Fibroblast of pulmonary artery (primary cell): Measurements from ENCODE around the gene DHX29.

ENCODE experiments used
- DNase-seq: peaks from one replicate; pipeline ENCODE4 v3.0.0-alpha.2; 2010; ENCODE audit warnings: low read depth
- H3K4me3 ChIP-seq: replicated peaks from 2 replicates; pipeline ENCODE4 v1.5.1; 2011; ENCODE audit warnings: low read depth, mild to moderate bottlenecking, control low read depth, low read length, moderate library complexity
- CTCF ChIP-seq: IDR thresholded peaks from 2 replicates; pipeline ENCODE4 v1.5.1; 2011; ENCODE audit warnings: mild to moderate bottlenecking, control low read depth, low read length, inconsistent platforms; ENCODE audit errors: missing control alignments

The DHX29 gene

DNA sequence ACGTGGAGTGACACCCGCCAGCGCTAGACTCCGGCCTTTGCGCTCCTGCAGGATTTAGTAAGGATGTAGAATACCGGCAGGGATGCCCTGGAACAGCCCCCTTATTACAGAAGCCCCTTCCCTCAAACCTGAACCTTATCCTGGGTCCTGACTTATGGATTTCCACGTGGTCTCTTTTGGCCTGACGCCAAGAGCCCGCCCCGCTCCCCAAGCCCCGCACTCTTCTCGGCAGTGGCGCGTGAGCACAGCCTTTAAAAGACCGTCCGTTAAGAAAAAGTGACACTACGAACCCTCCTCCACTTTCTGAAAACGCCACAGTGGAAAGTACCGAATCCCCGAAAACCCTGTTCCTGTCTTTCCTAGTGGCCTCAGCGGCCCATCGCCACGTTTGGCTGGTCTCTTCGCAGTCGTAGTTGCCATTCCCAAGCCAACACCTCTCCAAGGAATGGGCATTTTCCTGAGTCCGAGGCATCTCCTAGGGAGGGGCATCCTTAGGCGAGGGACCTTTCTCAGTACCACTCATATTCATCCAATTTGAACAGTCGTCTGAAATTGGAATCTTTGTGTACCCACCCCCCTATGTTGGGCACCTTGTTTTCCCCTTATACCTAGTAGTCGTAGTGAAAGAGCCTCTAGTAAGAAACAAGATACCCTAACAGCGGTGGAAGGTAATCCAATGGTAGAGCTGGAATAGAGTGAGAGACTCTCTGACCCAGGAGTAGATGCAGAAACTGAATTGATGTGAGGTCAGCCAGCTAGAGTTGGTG lies 79.6 kb downstream of the DHX29 start:
- no peak for DNase-seq
- TF ChIP-seq CTCF = no peak
- H3K4me3 ChIP-seq = peak overlapping the region; percentile 29

DNA sequence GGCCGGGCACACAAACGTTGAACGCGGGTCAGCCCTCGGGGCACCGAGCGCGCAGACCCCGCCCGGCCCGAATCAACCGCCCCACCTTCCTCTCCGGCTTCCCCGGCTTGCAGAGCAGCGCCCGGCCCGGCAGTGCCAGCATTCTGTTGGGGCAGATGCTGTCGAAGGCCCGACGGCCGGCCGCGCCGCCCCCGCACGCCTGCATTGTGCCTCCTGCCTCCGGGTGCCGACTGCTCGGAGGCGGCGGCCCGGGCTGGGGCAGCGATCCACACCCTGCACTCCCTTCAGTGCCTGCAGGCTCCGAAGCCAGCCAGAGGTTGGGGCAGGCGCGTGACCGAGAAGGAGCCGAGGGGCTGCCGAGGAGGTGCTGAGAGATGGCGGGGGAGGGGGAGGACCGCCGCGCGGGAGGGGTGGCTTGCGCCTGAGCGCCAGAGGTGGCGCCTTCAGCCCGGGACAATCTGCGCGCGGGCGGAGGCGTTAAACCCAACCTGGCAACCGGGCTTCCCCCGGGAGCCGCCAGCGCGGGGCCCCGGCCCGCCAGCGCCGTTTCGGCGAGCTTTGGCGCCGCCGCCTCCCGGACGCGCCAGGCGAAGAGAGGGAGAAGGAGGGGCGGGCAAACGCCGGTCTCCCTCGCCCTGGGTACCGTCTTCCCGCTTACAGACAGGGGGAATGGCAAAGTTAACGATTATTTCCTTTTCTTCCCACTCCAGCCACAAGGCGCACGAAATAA lies 80.4 kb downstream of the DHX29 start, which contains the start of gene MCIDAS:
Gene MCIDAS (minus strand): TSS at position 382 of the 730 bp plus-strand sequence. CDS start 177 bp downstream, at position 205.
- no peak for TF ChIP-seq CTCF
- H3K4me3 ChIP-seq = peak within 1 kb of the TSS; percentile 29
- no peak for DNase-seq

DNA sequence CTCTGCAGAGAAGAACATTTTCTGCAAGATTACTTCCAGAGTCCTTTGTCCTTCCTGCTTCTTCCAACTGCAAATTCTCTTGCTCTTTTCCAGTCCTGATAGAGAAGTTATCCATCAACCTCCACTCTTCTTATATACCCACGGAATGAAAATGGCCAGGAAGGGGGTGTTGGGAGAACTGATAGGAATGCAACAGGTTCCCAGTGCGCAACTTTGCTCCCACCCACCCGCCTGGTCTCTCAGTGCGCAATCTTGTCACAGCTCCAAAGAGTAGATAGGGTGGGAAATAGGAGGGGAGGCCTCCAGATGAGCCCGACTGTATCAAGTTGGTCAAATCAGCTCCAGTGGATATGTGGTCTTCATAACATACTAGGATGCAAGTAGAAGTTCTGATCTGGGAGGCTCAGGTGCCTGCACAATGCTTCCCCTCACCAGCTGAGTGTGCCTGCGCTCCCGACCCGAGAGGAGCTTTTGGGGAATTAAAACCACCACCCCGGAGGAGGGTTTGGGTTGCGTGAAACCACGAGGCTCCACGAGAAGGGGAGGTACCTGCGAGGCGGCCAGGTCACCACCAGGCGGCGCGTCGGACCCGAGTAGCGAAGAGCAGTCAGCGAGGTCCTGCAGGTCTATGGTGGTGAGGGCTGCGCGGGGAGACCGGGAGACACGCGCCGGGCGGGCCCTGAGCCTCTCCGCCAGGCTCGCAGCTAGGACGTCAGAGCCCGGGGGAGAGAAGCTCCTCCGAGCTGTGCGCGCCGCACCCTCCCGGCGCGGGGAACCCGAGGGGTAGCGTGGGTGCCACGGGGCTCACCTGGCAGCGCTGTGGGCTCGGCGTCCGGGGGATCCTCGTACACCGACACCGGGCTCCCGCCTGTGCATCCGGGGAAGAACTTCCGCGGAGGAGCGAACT lies 81.2 kb downstream of the DHX29 start:
- peak; percentile 45 for TF ChIP-seq CTCF
- H3K4me3 ChIP-seq = peak overlapping the region; percentile 5
- peak; percentile 48 for DNase-seq

GRCh38 chr5:55225346-55225745 lies 82.1 kb downstream of the DHX29 start:
- no peak overlapping the region for H3K4me3 ChIP-seq
- no peak for DNase-seq
- TF ChIP-seq CTCF = no peak

DNA sequence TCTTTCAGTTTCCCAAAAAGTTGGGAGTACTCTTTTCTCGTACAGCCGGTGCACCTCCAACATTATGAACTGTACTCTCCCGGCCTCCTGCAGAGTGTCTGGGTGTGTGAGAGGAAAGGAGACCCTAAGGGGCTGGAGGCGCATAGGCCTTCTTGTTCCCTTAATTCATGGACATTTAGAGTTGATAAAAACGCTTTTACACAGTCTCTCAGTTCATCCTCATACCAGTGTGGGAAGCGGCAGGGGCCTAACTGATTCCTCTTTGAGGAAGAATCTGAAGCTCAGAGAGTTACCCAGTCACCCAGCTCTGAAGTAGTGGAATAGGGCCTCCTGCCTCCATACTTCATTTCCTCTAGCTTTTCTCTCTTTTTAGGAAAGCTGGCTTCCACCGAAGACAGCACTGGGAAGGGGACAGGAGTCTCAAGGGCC lies 83.7 kb downstream of the DHX29 start:
- DNase-seq = no peak
- H3K4me3 ChIP-seq = no peak overlapping the region
- TF ChIP-seq CTCF = no peak

DNA sequence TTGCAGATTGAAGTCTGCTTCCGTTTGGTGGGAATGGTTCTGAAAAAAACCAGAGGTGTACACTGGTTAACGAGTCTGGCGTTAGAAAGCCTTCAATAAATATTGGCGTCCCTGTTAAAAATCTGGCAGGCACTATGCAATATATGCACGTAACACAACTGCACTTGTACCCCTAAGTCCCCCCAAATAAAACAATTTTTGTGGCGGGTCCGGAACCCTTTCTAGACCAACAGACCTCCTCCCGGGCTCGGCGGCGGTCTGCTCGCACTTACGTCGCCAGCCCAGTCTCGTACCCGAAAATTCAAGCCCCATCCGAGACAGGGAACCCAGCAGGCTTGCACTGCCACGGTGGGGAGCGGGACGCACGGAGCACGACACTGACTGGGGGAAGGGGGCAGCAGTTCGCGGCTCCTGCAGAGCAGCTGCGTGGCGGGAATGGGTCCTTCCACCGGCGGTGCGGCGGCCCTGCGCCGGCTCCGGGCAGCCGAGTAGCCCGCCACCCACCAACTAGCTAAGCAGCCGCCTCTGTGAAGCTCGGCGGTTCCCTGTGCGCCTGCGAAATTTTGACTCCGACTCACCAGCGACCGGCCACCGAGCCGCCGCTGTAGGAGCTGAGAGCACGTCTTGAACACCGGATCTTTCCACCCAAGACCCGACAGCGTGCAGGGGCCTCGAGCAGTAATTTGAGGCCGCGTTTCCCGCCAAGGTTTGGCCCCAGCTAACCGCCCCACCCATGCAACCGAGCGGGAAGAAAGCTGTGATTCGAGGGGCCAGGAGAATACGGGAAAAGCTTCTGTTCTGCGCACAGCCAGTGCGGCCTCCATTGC lies 84.3 kb downstream of the DHX29 start:
- no peak for DNase-seq
- H3K4me3 ChIP-seq = no peak overlapping the region
- TF ChIP-seq CTCF = no peak
